OCI-LY7 (cell line): ENCODE results near the gene OR1S2. TPM values are rescaled to one million over a fixed set of nuclear protein-coding genes. Genes with fewer than 3 reads are reported as not detected.

Experiments
- Bru-seq: library from RNA; stranded (reverse); fragments of 400-500 nt; gene quantifications from one replicate; lab custom pipeline; 2021; lab: Mats Ljungman, UMichigan
- BruChase-seq, 2 experiments: library from RNA; stranded (reverse); fragments of 400-500 nt; gene quantifications; one replicate each; lab custom pipeline; 2021; lab: Mats Ljungman, UMichigan
- BruUV-seq: library from RNA; stranded (reverse); fragments of 400-500 nt; replicated peaks from 2 replicates; lab custom pipeline; 2021; lab: Mats Ljungman, UMichigan
- CTCF ChIA-PET: fragments of 300-600 bp; sonication (Branson Sonifier 250); formaldehyde crosslinking; loops from one replicate; lab custom pipeline; 2022; ENCODE audit warnings: antibody characterized with exemption; ENCODE audit not compliant: unreplicated experiment; lab: Charles Lee
- POLR2A ChIA-PET: fragments of 300-600 bp; sonication (Branson Sonifier 250); formaldehyde crosslinking; loops from one replicate; lab custom pipeline; 2022; ENCODE audit warnings: antibody characterized with exemption; lab: Charles Lee
- DNase-seq: peaks from one replicate; pipeline ENCODE4 v3.0.0-alpha.2; 2015; ENCODE audit warnings: low spot score
- H2AFZ ChIP-seq: fragments of 200-600 bp; sonication (generic), shearing (Covaris generic); 2 replicates; pipeline ENCODE4 v1.6.1; 2014; ENCODE audit warnings: mild to moderate bottlenecking, antibody characterized with exemption, low read length, moderate library complexity
- H3K27ac ChIP-seq: fragments of 200-600 bp; sonication (generic); 2 replicates; pipeline ENCODE4 v1.5.1; 2014; ENCODE audit warnings: mixed run types, low read depth, mild to moderate bottlenecking, moderate library complexity, low read length, inconsistent platforms; ENCODE audit not compliant: poor library complexity, severe bottlenecking
- H3K36me3 ChIP-seq: fragments of 200-600 bp; sonication (generic); 2 replicates; pipeline ENCODE4 v1.6.1; 2014; ENCODE audit warnings: mild to moderate bottlenecking, antibody characterized with exemption, low read length, moderate library complexity, mixed read lengths; ENCODE audit not compliant: insufficient read depth
- H3K4me1 ChIP-seq: fragments of 200-600 bp; sonication (generic); 2 replicates; pipeline ENCODE4 v1.5.1; 2014; ENCODE audit warnings: mild to moderate bottlenecking, low read length; ENCODE audit not compliant: insufficient read depth, poor library complexity, severe bottlenecking
- H3K4me2 ChIP-seq: fragments of 200-600 bp; sonication (generic); 2 replicates; pipeline ENCODE4 v1.6.1; 2014; ENCODE audit warnings: mild to moderate bottlenecking, low read length
- H3K4me3 ChIP-seq: fragments of 200-600 bp; sonication (generic); 2 replicates; pipeline ENCODE4 v1.5.1; 2014; ENCODE audit warnings: mild to moderate bottlenecking, low read depth, low read length; ENCODE audit not compliant: poor library complexity, severe bottlenecking
- H3K79me2 ChIP-seq: fragments of 200-600 bp; sonication (generic); 2 replicates; pipeline ENCODE4 v1.6.1; 2016; ENCODE audit warnings: low read depth, mild to moderate bottlenecking, low read length, moderate library complexity, mixed read lengths; ENCODE audit not compliant: insufficient read depth
- H3K9me2 ChIP-seq: fragments of 200-600 bp; sonication (generic); 2 replicates; pipeline ENCODE4 v1.6.1; 2016; ENCODE audit warnings: mild to moderate bottlenecking, low read length, mixed read lengths; ENCODE audit not compliant: insufficient read depth
- H3K9me3 ChIP-seq: fragments of 200-600 bp; sonication (generic); 2 replicates; pipeline ENCODE4 v1.6.1; 2014; ENCODE audit warnings: mild to moderate bottlenecking, mixed run types, low read length, mixed read lengths
- H4K20me1 ChIP-seq: fragments of 200-600 bp; sonication (generic); 2 replicates; pipeline ENCODE4 v1.6.1; 2014; ENCODE audit warnings: mild to moderate bottlenecking, antibody characterized with exemption, low read length, moderate library complexity, mixed read lengths; ENCODE audit not compliant: insufficient read depth
- CTCF ChIP-seq: fragments of 200-600 bp; sonication (generic); conservative IDR thresholded peaks from 2 replicates; pipeline ENCODE4 v1.5.1; 2014; ENCODE audit warnings: mild to moderate bottlenecking, antibody characterized with exemption, low read length, moderate library complexity, mixed read lengths
- EZH2phosphoT487 ChIP-seq: fragments of 200-600 bp; sonication (generic); IDR thresholded peaks from 2 replicates; pipeline ENCODE4 v1.6.1; 2018; ENCODE audit warnings: low read depth, borderline replicate concordance, mild to moderate bottlenecking, mixed run types, antibody characterized with exemption, low read length, moderate library complexity, mixed read lengths
- intact Hi-C: fragments of 100-400 bp; cut with micrococcal nuclease; formaldehyde crosslinking; loops from one replicate; pipeline ENCODE4 v1.10.0; 2022; ENCODE audit not compliant: unreplicated experiment
- long read RNA-seq: library from polyadenylated mRNA; stranded (forward); transcript quantifications from one replicate; pipeline ENCODE4 v2.0.0, GENCODE V29; 2022
- total RNA-seq, 2 experiments: library from RNA; depleted of rRNA in 1 of 2; stranded (reverse); fragments of >200 nt in 1 of 2; shearing (Covaris generic) in 1 of 2; gene quantifications; 2 replicates each; pipeline ENCODE4 v1.2.3, GENCODE V29; 2014 to 2022

Gene OR1S2
- total RNA-seq (2014; rRNA removed; shearing (Covaris generic)) (not detected in 2 replicates), total RNA-seq (2022) (not detected in 2 replicates), Bru-seq, nascent RNA (not detected), BruChase-seq, experiment 1, labeled RNA remaining after a 6-hour chase (not detected), BruChase-seq, experiment 2, labeled RNA remaining after a 2-hour chase (not detected)
- long read RNA-seq: 0 reads

- CTCF ChIA-PET: no interaction called here
- no peak for TF ChIP-seq CTCF
- no peak for TF ChIP-seq EZH2phosphoT487
- no peaks in the 10 kb centered on the region for H3K9me3 ChIP-seq
- H3K79me2 ChIP-seq: no peaks in the 10 kb centered on the region
- H3K27ac ChIP-seq: no peak within 1 kb of the TSS
- H3K4me2 ChIP-seq: no peak within 1 kb of the TSS
- no peak within 1 kb of the TSS for H3K4me3 ChIP-seq
- H3K9me2 ChIP-seq: no peaks in the 10 kb centered on the region
- POLR2A ChIA-PET: no interaction called here
- no TSS peak for BruUV-seq
- H3K36me3 ChIP-seq: no peaks in the 10 kb centered on the region
- no peak for DNase-seq
- H2AFZ ChIP-seq: no peak within 1 kb of the TSS
- intact Hi-C loops: no loop called here
- H3K4me1 ChIP-seq: no peaks in the 10 kb centered on the region
- H4K20me1 ChIP-seq: no peaks in the 10 kb centered on the region
Observed at GRCh38 chr11:58204042-58204441, at the start of gene OR1S2. Gene OR1S2, minus strand, starts transcription at chr11:58204142. Its CDS starts 0 bp downstream, at chr11:58204142.

GRCh38 chr11:58243954-58244353 lies 40.0 kb upstream of the OR1S2 start:
- ChIA-PET CTCF (no interaction called here), POLR2A (interaction anchor here (0.6 kb wide), 1 partner anchor 189 kb away, joined by 3 read pairs; no protein-coding TSS in a partner anchor)
- TF ChIP-seq CTCF (no peak), EZH2phosphoT487 (no peak)
- no peaks in the 10 kb centered on the region for H3K36me3 ChIP-seq
- no TSS peak for BruUV-seq
- H3K4me1 ChIP-seq: no peaks in the 10 kb centered on the region
- H4K20me1 ChIP-seq: no peaks in the 10 kb centered on the region
- intact Hi-C loops: no loop called here
- DNase-seq: no peak
- H2AFZ ChIP-seq: no peak overlapping the region
- no peaks in the 10 kb centered on the region for H3K9me2 ChIP-seq
- H3K4me3 ChIP-seq: no peak overlapping the region
- H3K9me3 ChIP-seq: no peaks in the 10 kb centered on the region
- no peak overlapping the region for H3K27ac ChIP-seq
- no peak overlapping the region for H3K4me2 ChIP-seq
- no peaks in the 10 kb centered on the region for H3K79me2 ChIP-seq

- no peaks in the 10 kb centered on the region for H3K36me3 ChIP-seq
- H3K79me2 ChIP-seq: no peaks in the 10 kb centered on the region
- no peaks in the 10 kb centered on the region for H4K20me1 ChIP-seq
- no peaks in the 10 kb centered on the region for H3K4me1 ChIP-seq
- H2AFZ ChIP-seq: no peak overlapping the region
- BruUV-seq: no TSS peak
- TF ChIP-seq CTCF (no peak), EZH2phosphoT487 (no peak)
- no peak overlapping the region for H3K4me2 ChIP-seq
- intact Hi-C loops: no loop called here
- H3K4me3 ChIP-seq: no peak overlapping the region
- DNase-seq: no peak
- H3K9me2 ChIP-seq: no peaks in the 10 kb centered on the region
- ChIA-PET POLR2A (no interaction called here), CTCF (no interaction called here)
- H3K9me3 ChIP-seq: no peaks in the 10 kb centered on the region
- H3K27ac ChIP-seq: no peak overlapping the region
Observed at GRCh38 chr11:58227956-58228615, 24.1 kb upstream of the OR1S2 start.
